ENCODE results near the gene MOB1A.
A peak's percentile ranks its signal among the peaks of the same experiment; 100 is the strongest.
"Not testable (repeated sequence)": the region's sequence is repeated elsewhere in the genome, so short reads cannot be mapped to it uniquely, and the experiment has no call there.

MOB1A gene

DNA sequence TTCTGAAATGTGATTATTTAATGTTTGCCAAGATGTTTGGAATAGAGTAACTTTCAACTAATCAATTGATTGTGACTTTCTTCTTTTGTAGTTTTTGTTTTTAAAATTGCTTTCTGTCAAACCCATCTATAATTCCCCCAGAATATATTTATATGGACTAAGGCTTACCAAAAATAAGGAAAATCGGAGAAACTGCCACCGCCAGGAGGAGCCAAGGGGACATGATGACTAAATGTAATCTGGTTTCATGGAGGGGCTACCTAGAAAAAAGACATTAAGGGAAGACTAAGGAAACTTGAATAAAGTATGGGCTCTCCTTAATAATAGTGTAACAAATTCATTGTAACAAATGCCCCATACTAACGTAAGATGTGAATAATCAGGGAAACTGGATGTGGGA lies 50.5 kb downstream of the MOB1A start:
- no peak for TF ChIP-seq MYC (IDR thresholded peaks at IDR 0.05; ENCODE audit: low read depth, low read length)
- no peak for DNase-seq (ENCODE audit: low read depth)
- no peak overlapping the region for H3K4me3 ChIP-seq (ENCODE audit: low read depth, low read length)

- H3K4me3 ChIP-seq (ENCODE audit: low read depth, low read length); DNase-seq (ENCODE audit: low read depth): not testable (repeated sequence)
Observed at GRCh38 chr2:74123955-74124354, 54.7 kb downstream of the MOB1A start.

DNA sequence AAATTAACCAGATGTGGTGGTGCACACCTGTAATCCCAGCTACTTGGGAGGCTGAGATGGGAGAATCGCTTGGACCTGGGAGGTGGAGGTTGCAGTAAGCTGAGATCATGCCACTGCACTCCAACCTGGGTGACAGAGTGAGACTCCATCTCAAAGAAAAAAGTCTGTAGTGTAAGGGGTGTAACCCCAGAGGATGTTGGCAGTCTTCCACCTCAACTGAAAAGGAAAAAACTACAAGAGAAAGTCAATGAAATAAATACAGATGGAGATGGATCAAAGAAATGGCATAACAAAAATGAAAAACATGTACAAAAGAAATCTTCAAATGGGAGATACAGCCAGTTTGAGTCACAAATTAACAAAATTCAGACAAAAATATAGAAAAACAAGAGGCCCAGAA lies 56.8 kb downstream of the MOB1A start:
- H3K4me3 ChIP-seq (ENCODE audit: low read depth, low read length); DNase-seq (ENCODE audit: low read depth): not testable (repeated sequence)

GRCh38 chr2:74119912-74120825 lies 58.5 kb downstream of the MOB1A start:
- TF ChIP-seq CTCF (IDR thresholded peaks at IDR 0.05; ENCODE audit: low read depth, low read length): peak; percentile 55
- TF ChIP-seq POLR2A (IDR thresholded peaks at IDR 0.05; ENCODE audit: extremely low read depth, insufficient read length): no peak
- no peak for TF ChIP-seq MAX (IDR thresholded peaks at IDR 0.05; ENCODE audit: low read depth, low read length)
- peak overlapping the region; percentile 71 for H3K4me3 ChIP-seq (ENCODE audit: low read depth, low read length)
- DNase-seq (ENCODE audit: low read depth): peak; percentile 92

- TF ChIP-seq MAX (IDR thresholded peaks at IDR 0.05; ENCODE audit: low read depth, low read length) (no peak), CTCF (IDR thresholded peaks at IDR 0.05; ENCODE audit: low read depth, low read length) (no peak)
- H3K4me3 ChIP-seq (ENCODE audit: low read depth, low read length): peak overlapping the region; percentile 71
- peak; percentile 30 for DNase-seq (ENCODE audit: low read depth)
Observed at GRCh38 chr2:74119339-74119738, 59.3 kb downstream of the MOB1A start.

DNA sequence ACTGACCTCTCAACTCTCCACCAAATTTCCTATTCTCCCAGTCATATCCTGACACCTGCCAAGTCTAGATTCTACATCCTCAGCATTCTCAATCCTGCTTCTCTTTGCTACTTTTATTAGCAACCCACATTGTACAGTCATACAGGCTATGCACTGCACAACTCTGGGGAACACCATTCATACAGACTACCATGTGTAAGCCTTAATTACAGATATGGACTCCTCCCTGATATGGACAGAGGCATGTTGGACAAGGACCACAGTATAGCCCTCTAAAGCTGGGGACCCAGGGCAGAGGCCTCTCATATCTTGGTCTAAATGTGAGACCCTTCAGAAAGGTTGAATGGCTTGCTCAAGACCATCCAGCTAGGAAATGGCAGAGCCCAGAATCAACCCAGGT lies 67.3 kb downstream of the MOB1A start:
- H3K4me3 ChIP-seq (ENCODE audit: low read depth, low read length): no peak overlapping the region
- no peak for DNase-seq (ENCODE audit: low read depth)
- TF ChIP-seq CTCF (IDR thresholded peaks at IDR 0.05; ENCODE audit: low read depth, low read length) (no peak), POLR2A (IDR thresholded peaks at IDR 0.05; ENCODE audit: extremely low read depth, insufficient read length) (no peak), MYC (IDR thresholded peaks at IDR 0.05; ENCODE audit: low read depth, low read length) (no peak), MAX (IDR thresholded peaks at IDR 0.05; ENCODE audit: low read depth, low read length) (no peak)

DNA sequence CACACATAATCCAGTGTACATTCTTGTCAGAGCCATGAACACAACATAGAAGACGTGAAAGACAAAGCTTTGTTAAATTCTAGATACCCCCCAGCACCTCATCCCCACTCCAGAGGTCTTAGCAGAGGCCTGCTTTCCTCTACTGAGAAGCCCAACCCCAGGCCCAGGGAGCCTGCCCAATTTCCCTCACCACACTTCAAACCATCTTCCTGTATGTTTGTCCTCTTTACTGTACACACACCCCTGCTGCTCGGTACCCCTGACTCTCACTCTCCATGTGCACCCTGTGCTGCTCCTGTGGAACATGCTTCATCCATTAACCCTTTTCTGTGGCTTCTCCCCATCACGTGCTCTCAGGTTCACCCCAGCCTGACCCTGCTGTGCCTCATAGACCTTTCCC lies 68.1 kb downstream of the MOB1A start:
- H3K4me3 ChIP-seq (ENCODE audit: low read depth, low read length): no peak overlapping the region
- no peak for DNase-seq (ENCODE audit: low read depth)
- TF ChIP-seq MAX (IDR thresholded peaks at IDR 0.05; ENCODE audit: low read depth, low read length) (no peak), POLR2A (IDR thresholded peaks at IDR 0.05; ENCODE audit: extremely low read depth, insufficient read length) (no peak), CTCF (IDR thresholded peaks at IDR 0.05; ENCODE audit: low read depth, low read length) (no peak)
